ENCODE measurements around the gene SERPINB6. TPM values are rescaled to one million over a fixed set of nuclear protein-coding genes. Genes with fewer than 3 reads are reported as not detected.
A peak's percentile ranks its signal among the peaks of the same experiment; 100 is the strongest.

Gene SERPINB6
- total and polyA plus RNA-seq, 9 of the 15 experiments (the other 6 are each of a cell fraction or from before 2014, with no cell fraction given): 86.6 to 211 (median 143) TPM

DNA sequence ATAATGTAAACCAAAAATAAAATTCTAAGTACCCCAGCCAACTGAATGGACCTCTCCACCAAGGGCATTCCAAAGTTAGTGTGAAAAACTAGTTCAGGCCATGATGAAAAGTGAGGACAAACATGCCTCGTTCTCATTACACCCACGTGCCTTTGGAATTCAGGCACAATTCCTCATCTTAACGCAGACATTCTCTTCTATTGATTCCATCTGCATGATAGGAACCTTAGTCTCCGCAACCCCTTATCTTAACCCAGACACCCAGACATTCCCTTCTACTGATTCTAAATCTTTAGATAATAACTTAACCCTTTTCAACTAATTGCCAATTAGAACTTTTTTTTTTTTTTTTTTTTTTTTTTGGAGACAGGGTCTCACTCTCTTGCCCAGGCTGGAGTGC lies 7.6 kb upstream of the SERPINB6 start (continued):
- TF ChIP-seq, protein P1, sequence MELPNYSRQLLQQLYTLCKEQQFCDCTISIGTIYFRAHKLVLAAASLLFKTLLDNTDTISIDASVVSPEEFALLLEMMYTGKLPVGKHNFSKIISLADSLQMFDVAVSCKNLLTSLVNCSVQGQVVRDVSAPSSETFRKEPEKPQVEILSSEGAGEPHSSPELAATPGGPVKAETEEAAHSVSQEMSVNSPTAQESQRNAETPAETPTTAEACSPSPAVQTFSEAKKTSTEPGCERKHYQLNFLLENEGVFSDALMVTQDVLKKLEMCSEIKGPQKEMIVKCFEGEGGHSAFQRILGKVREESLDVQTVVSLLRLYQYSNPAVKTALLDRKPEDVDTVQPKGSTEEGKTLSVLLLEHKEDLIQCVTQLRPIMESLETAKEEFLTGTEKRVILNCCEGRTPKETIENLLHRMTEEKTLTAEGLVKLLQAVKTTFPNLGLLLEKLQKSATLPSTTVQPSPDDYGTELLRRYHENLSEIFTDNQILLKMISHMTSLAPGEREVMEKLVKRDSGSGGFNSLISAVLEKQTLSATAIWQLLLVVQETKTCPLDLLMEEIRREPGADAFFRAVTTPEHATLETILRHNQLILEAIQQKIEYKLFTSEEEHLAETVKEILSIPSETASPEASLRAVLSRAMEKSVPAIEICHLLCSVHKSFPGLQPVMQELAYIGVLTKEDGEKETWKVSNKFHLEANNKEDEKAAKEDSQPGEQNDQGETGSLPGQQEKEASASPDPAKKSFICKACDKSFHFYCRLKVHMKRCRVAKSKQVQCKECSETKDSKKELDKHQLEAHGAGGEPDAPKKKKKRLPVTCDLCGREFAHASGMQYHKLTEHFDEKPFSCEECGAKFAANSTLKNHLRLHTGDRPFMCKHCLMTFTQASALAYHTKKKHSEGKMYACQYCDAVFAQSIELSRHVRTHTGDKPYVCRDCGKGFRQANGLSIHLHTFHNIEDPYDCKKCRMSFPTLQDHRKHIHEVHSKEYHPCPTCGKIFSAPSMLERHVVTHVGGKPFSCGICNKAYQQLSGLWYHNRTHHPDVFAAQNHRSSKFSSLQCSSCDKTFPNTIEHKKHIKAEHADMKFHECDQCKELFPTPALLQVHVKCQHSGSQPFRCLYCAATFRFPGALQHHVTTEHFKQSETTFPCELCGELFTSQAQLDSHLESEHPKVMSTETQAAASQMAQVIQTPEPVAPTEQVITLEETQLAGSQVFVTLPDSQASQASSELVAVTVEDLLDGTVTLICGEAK (IDR thresholded peaks at IDR 0.05): no peak
- TF ChIP-seq, protein P1 (CRISPR knock-in tag; IDR thresholded peaks at IDR 0.05): no peak
- TF ChIP-seq CREM (IDR thresholded peaks at IDR 0.05; ENCODE audit: low read depth) (no peak), SMARCA4 (IDR thresholded peaks at IDR 0.05) (0 out of 2 replicates have a peak, but pooled peaks have one; percentile 29), MECOM (CRISPR knock-in tag; IDR thresholded peaks at IDR 0.05) (0 out of 2 replicates have a peak, but pooled peaks have one; percentile 12)
- TF ChIP-seq, protein P2, sequence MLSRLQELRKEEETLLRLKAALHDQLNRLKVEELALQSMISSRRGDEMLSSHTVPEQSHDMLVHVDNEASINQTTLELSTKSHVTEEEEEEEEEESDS (CRISPR knock-in tag; IDR thresholded peaks at IDR 0.05): no peak
- TF ChIP-seq, protein P3, sequence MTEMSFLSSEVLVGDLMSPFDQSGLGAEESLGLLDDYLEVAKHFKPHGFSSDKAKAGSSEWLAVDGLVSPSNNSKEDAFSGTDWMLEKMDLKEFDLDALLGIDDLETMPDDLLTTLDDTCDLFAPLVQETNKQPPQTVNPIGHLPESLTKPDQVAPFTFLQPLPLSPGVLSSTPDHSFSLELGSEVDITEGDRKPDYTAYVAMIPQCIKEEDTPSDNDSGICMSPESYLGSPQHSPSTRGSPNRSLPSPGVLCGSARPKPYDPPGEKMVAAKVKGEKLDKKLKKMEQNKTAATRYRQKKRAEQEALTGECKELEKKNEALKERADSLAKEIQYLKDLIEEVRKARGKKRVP (CRISPR knock-in tag; IDR thresholded peaks at IDR 0.05): no peak

Data from K562 (cell line).